SK-N-SH (cell line): Measurements from ENCODE around the gene AZU1.

Experiments used
- EZH2phosphoT487 ChIP-seq: fragments of 200-600 bp; sonication (generic); IDR thresholded peaks from 2 replicates; pipeline ENCODE4 v1.6.1; 2017; ENCODE audit warnings: low read depth, mixed run types, mild to moderate bottlenecking, antibody characterized with exemption, moderate library complexity, borderline replicate concordance
- GABPA ChIP-seq: IDR thresholded peaks from 2 replicates; pipeline ENCODE4 v1.4.0; 2012; ENCODE audit warnings: low read depth, mild to moderate bottlenecking
- NFIC ChIP-seq: IDR thresholded peaks from 2 replicates; pipeline ENCODE4 v1.4.0; 2012; ENCODE audit warnings: borderline replicate concordance
- RAD21 ChIP-seq: IDR thresholded peaks from 2 replicates; pipeline ENCODE4 v1.6.1; 2012; ENCODE audit warnings: mild to moderate bottlenecking, low read length
- RCOR1 ChIP-seq: fragments of 150-350 bp; IDR thresholded peaks from 2 replicates; pipeline ENCODE4 v1.6.1; 2017; ENCODE audit warnings: antibody characterized with exemption, low read length
- SMC3 ChIP-seq: IDR thresholded peaks from 2 replicates; pipeline ENCODE4 v1.6.1; 2012; ENCODE audit warnings: low read depth, low read length, improper control_type of control experiment
- USF1 ChIP-seq: IDR thresholded peaks from 2 replicates; pipeline ENCODE4 v1.4.0; 2012; ENCODE audit warnings: low read depth, borderline replicate concordance
- TF ChIP-seq, protein P1 (sequence below): IDR thresholded peaks from 2 replicates; pipeline ENCODE4 v1.6.1; 2012; ENCODE audit warnings: mild to moderate bottlenecking, low read depth, low read length, moderate library complexity
- TF ChIP-seq, protein P2 (sequence below): fragments of 200-600 bp; sonication (generic); IDR thresholded peaks from 2 replicates; pipeline ENCODE4 v1.6.1; 2017; ENCODE audit warnings: antibody characterized with exemption, mild to moderate bottlenecking, moderate library complexity

DNA sequence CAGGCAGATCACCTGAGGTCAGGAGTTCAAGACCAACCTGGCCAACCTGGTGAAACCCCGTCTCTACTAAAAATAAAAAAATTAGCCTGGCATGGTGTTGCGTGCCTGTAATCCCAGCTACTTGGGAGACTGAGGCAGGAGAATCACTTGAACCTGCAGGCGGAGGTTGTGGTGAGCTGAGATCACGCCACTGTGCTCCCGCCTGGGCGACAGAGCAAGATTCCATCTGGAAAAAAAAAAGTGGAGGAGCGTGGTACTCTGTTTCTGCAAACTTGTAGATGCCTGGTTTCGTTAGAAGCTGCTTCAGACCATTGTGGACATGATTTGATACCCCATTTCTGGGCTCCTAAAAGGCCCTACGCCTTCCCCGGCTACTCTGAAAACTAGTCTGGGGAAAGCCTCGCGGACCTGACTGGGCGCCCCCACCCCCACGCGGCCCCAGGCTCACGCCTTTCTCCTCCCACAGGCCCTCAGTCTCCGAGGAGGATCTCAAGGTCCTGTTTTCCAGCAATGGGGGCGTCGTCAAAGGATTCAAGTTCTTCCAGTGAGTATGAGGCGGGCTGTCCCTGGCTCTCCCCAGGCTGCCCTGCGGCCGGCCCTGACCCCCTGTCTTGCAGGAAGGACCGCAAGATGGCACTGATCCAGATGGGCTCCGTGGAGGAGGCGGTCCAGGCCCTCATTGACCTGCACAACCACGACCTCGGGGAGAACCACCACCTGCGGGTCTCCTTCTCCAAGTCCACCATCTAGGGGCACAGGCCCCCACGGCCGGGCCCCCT is 17.4 kb upstream of the AZU1 start:
- TF ChIP-seq, protein P1, sequence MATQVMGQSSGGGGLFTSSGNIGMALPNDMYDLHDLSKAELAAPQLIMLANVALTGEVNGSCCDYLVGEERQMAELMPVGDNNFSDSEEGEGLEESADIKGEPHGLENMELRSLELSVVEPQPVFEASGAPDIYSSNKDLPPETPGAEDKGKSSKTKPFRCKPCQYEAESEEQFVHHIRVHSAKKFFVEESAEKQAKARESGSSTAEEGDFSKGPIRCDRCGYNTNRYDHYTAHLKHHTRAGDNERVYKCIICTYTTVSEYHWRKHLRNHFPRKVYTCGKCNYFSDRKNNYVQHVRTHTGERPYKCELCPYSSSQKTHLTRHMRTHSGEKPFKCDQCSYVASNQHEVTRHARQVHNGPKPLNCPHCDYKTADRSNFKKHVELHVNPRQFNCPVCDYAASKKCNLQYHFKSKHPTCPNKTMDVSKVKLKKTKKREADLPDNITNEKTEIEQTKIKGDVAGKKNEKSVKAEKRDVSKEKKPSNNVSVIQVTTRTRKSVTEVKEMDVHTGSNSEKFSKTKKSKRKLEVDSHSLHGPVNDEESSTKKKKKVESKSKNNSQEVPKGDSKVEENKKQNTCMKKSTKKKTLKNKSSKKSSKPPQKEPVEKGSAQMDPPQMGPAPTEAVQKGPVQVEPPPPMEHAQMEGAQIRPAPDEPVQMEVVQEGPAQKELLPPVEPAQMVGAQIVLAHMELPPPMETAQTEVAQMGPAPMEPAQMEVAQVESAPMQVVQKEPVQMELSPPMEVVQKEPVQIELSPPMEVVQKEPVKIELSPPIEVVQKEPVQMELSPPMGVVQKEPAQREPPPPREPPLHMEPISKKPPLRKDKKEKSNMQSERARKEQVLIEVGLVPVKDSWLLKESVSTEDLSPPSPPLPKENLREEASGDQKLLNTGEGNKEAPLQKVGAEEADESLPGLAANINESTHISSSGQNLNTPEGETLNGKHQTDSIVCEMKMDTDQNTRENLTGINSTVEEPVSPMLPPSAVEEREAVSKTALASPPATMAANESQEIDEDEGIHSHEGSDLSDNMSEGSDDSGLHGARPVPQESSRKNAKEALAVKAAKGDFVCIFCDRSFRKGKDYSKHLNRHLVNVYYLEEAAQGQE, result no peak
- TF ChIP-seq, protein P2, sequence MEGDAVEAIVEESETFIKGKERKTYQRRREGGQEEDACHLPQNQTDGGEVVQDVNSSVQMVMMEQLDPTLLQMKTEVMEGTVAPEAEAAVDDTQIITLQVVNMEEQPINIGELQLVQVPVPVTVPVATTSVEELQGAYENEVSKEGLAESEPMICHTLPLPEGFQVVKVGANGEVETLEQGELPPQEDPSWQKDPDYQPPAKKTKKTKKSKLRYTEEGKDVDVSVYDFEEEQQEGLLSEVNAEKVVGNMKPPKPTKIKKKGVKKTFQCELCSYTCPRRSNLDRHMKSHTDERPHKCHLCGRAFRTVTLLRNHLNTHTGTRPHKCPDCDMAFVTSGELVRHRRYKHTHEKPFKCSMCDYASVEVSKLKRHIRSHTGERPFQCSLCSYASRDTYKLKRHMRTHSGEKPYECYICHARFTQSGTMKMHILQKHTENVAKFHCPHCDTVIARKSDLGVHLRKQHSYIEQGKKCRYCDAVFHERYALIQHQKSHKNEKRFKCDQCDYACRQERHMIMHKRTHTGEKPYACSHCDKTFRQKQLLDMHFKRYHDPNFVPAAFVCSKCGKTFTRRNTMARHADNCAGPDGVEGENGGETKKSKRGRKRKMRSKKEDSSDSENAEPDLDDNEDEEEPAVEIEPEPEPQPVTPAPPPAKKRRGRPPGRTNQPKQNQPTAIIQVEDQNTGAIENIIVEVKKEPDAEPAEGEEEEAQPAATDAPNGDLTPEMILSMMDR, result no peak
- TF ChIP-seq RAD21 (no peak), GABPA (no peak), EZH2phosphoT487 (no peak), NFIC (no peak), SMC3 (no peak), USF1 (no peak), RCOR1 (no peak)
